Endothelial cell (in vitro differentiated cells): ENCODE results near the gene MYOG. TPM values are rescaled to one million over a fixed set of nuclear protein-coding genes. Genes with fewer than 3 reads are reported as not detected.

Source experiments
- DNase-seq: peaks from one replicate; pipeline ENCODE4 v3.0.0; 2021; ENCODE audit warnings: low spot score
- H3K27ac Mint-ChIP-seq: one replicate; pipeline ENCODE4 v1.8.0; 2021; ENCODE audit warnings: mixed read lengths, inconsistent platforms; ENCODE audit not compliant: unreplicated experiment
- H3K27me3 Mint-ChIP-seq: one replicate; pipeline ENCODE4 v1.8.0; 2021; ENCODE audit warnings: mild to moderate bottlenecking, moderate library complexity, mixed read lengths, inconsistent platforms; ENCODE audit not compliant: unreplicated experiment
- H3K36me3 Mint-ChIP-seq: one replicate; pipeline ENCODE4 v1.8.0; 2021; ENCODE audit warnings: mild to moderate bottlenecking, low read depth, mixed read lengths, inconsistent platforms; ENCODE audit not compliant: unreplicated experiment
- H3K4me1 Mint-ChIP-seq: one replicate; pipeline ENCODE4 v1.8.0; 2021; ENCODE audit warnings: mild to moderate bottlenecking, mixed read lengths, inconsistent platforms; ENCODE audit not compliant: unreplicated experiment
- H3K4me3 Mint-ChIP-seq: one replicate; pipeline ENCODE4 v1.8.0; 2021; ENCODE audit warnings: mild to moderate bottlenecking, mixed read lengths, inconsistent platforms; ENCODE audit not compliant: unreplicated experiment
- H3K9me3 Mint-ChIP-seq: one replicate; pipeline ENCODE4 v1.8.0; 2021; ENCODE audit warnings: mixed read lengths, inconsistent platforms; ENCODE audit not compliant: unreplicated experiment
- CTCF ChIP-seq: fragments of 200-600 bp; sonication (generic); IDR thresholded peaks from one replicate; pipeline ENCODE4 v1.5.0; 2021; ENCODE audit warnings: antibody characterized with exemption; ENCODE audit not compliant: unreplicated experiment
- total RNA-seq: library from RNA; stranded (reverse); fragmentation: NEBNext Ultra II Directional; extraction: Animal tissue kit (Norgen Biotek cat#: 25700); gene quantifications from one replicate; pipeline ENCODE4 v1.2.1, GENCODE V29; 2021; ENCODE audit not compliant: unreplicated experiment

The MYOG gene
- total RNA-seq, 1 donor from 2014 or later: 15.7 TPM

- H3K27me3 Mint-ChIP-seq: no peaks in the 10 kb centered on the region
- peaks cover 15% of the 10 kb centered on the region for H3K4me1 Mint-ChIP-seq
- H3K36me3 Mint-ChIP-seq: peaks cover 12% of the 10 kb centered on the region
- H3K27ac Mint-ChIP-seq: no peak overlapping the region
- H3K9me3 Mint-ChIP-seq: peaks cover under 1% of the 10 kb centered on the region
- DNase-seq: no peak
- no peak overlapping the region for H3K4me3 Mint-ChIP-seq
- no peak for TF ChIP-seq CTCF
Measured at GRCh38 chr1:203099805-203100515, 14.1 kb upstream of the MYOG start.

GRCh38 chr1:203098914-203099520, 13.2 kb upstream of the MYOG start:
- H3K27me3 Mint-ChIP-seq: no peaks in the 10 kb centered on the region
- no peak for TF ChIP-seq CTCF

DNA sequence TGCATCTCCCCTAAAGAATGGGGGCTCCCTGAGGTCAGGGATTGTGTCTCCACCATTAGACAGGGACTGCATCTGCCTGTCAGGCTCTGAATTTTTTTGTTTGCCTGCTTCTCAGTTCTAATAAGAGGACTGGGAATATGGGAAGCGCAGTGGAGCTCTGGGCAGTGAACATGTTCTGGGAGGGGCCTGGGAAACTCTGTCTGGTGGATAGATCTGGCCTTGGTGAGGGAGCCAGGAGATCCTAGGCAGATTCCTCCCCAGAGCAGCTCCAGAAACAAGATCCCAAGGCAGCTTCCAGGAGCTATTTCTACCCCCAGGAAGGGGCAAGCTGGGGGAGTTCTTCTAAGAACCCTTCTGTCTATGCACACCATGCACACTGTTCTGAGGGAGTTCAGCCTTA, 12.6 kb upstream of the MYOG start:
- Mint-ChIP-seq H3K4me3 (no peak overlapping the region), H3K27ac (no peak overlapping the region), H3K4me1 (peaks cover 15% of the 10 kb centered on the region)

More at GRCh38 chr1:203098914-203099520, 13.2 kb upstream of the MYOG start:
- DNase-seq: no peak
- peaks cover 8% of the 10 kb centered on the region for H3K9me3 Mint-ChIP-seq
- H3K4me1 Mint-ChIP-seq: peaks cover 15% of the 10 kb centered on the region
- H3K36me3 Mint-ChIP-seq: peaks cover 19% of the 10 kb centered on the region
- peak overlapping the region; percentile 26 for H3K4me3 Mint-ChIP-seq
- no peak overlapping the region for H3K27ac Mint-ChIP-seq

DNA sequence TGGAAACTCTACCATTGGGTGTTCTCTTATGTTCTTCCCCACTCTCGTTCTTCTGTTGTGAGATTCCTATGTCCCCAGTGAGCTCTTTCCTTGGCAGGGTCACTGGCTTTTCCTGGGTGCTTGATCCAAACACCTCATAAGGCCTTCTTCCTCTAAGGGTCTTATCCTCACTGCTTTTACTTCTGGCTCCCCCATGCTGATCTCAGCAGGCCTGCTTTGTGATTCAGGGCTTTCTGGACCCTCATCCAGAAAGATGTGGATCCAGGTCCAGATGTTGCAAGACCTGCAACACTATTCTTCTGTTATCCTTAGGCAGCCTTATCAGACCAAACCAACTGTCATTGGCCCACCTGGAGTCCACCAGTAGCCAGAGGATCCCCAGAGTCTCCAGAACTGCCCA, 11.2 kb upstream of the MYOG start:
- H3K36me3 Mint-ChIP-seq: peaks cover 19% of the 10 kb centered on the region

More for the DNA sequence above, 12.6 kb upstream of the MYOG start:
- no peak for TF ChIP-seq CTCF
- Mint-ChIP-seq H3K36me3 (peaks cover 19% of the 10 kb centered on the region), H3K27me3 (no peaks in the 10 kb centered on the region), H3K9me3 (peaks cover 8% of the 10 kb centered on the region)
- DNase-seq: no peak

More for the DNA sequence above, 11.2 kb upstream of the MYOG start:
- Mint-ChIP-seq H3K27me3 (peaks cover 1% of the 10 kb centered on the region), H3K4me3 (no peak overlapping the region), H3K27ac (no peak overlapping the region), H3K9me3 (peaks cover 8% of the 10 kb centered on the region), H3K4me1 (peaks cover 19% of the 10 kb centered on the region)
- no peak for TF ChIP-seq CTCF
- DNase-seq: no peak
